Stimulated activated CD4-positive, alpha-beta T cell treated with anti-CD3 and anti-CD28 coated beads, Interleukin-4, amount 100 ng/mL, for 4 hours (primary cell): ENCODE data around the gene RBM47.
"Not testable (repeated sequence)": the region's sequence is repeated elsewhere in the genome, so short reads cannot be mapped to it uniquely, and the experiment has no call there.

Experiments used
- DNase-seq, 2 experiments: peaks; one replicate each; pipeline ENCODE4 v3.0.0-alpha.2; 2020

RBM47 gene

GRCh38 chr4:40435306-40435705 lies 194.4 kb downstream of the RBM47 start:
- DNase-seq, result not testable (repeated sequence)

GRCh38 chr4:40434126-40434687 lies 195.5 kb downstream of the RBM47 start:
- no peak for DNase-seq

GRCh38 chr4:40432504-40432903 lies 197.2 kb downstream of the RBM47 start:
- no peak for DNase-seq

GRCh38 chr4:40427871-40428270 lies 201.8 kb downstream of the RBM47 start:
- DNase-seq, result not testable (repeated sequence)

GRCh38 chr4:40427128-40427527 lies 202.5 kb downstream of the RBM47 start:
- DNase-seq, result no peak

GRCh38 chr4:40425799-40426574 lies 203.7 kb downstream of the RBM47 start:
- no peak for DNase-seq

- no peak for DNase-seq
These were observed 205.9 kb downstream of the RBM47 start for GRCh38 chr4:40423735-40424134.

- no peak for DNase-seq
These were observed 207.6 kb downstream of the RBM47 start for GRCh38 chr4:40421839-40422708.

GRCh38 chr4:40419231-40419912 lies 210.3 kb downstream of the RBM47 start:
- no peak for DNase-seq

- no peak for DNase-seq
These were observed 211.0 kb downstream of the RBM47 start for GRCh38 chr4:40418430-40419230.

GRCh38 chr4:40417941-40418340 lies 211.7 kb downstream of the RBM47 start:
- no peak for DNase-seq

- no peak for DNase-seq
These were observed 215.0 kb downstream of the RBM47 start for GRCh38 chr4:40414673-40415072.

- DNase-seq, result no peak
These were observed 216.5 kb downstream of the RBM47 start for GRCh38 chr4:40412866-40413795.

GRCh38 chr4:40412388-40412787 lies 217.3 kb downstream of the RBM47 start:
- no peak for DNase-seq

GRCh38 chr4:40409835-40410234 lies 219.8 kb downstream of the RBM47 start:
- no peak for DNase-seq

GRCh38 chr4:40407468-40407867 lies 222.2 kb downstream of the RBM47 start:
- DNase-seq, result not testable (repeated sequence)

- DNase-seq, result no peak
These were observed 223.3 kb downstream of the RBM47 start for GRCh38 chr4:40406340-40406739.

GRCh38 chr4:40405193-40405592 lies 224.5 kb downstream of the RBM47 start:
- DNase-seq, result no peak

- DNase-seq, result no peak
These were observed 226.6 kb downstream of the RBM47 start for GRCh38 chr4:40403081-40403480.

GRCh38 chr4:40402556-40402955 lies 227.1 kb downstream of the RBM47 start:
- DNase-seq, result no peak

GRCh38 chr4:40401631-40402030 lies 228.0 kb downstream of the RBM47 start:
- no peak for DNase-seq
